ENCODE results near the gene UMODL1. TPM values are rescaled to one million over a fixed set of nuclear protein-coding genes. Genes with fewer than 3 reads are reported as not detected.

UMODL1 gene
- total and polyA plus RNA-seq, 4 donors: 0.10 to 0.28 (median 0.14) TPM; not detected in 1

DNA sequence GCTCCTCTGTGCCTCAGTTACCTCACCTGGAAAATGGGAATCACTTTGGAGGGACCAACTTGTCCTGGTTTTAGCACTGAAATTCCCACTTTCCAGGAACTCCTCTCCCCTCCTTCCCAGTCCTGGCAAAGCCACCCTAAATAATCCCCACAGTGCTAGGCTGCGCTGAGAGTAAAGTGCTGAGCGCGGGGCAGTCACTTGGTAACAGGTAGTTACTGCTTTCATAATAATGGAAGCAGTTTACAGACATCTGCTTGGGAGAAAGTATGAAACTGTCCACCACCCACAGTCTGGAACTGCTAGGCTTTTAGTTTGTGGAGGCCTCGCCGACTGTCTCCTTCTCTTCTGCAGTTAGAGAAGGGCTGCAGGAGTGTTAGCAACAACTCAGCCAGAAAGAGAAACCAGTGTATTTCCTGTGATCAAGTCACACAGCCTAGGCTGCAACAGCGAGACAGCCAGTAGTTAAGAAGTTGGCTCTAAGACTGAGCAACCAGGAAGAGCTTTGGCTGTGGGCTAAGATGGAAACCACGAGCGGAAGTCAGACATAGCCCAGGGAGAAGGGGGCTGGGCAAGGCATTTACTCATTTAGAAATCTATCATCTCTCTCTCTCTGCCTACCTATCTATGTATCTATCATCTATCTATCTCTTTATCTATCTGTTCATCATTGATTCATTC, 117.0 kb downstream of the UMODL1 start:
- no peak overlapping the region for H3K4me3 ChIP-seq
- H3K9ac ChIP-seq (ENCODE audit: insufficient read depth in 1 of 2, low read length in 2 of 2): no peak overlapping the region
- H3K9me3 ChIP-seq (ENCODE audit: control insufficient read depth in 4 of 4, insufficient read depth in 3 of 4, low read length in 3 of 4): peaks cover 0 to 4% (median 0%) of the 10 kb centered on the region in 4 donors
- TF ChIP-seq, protein P1, sequence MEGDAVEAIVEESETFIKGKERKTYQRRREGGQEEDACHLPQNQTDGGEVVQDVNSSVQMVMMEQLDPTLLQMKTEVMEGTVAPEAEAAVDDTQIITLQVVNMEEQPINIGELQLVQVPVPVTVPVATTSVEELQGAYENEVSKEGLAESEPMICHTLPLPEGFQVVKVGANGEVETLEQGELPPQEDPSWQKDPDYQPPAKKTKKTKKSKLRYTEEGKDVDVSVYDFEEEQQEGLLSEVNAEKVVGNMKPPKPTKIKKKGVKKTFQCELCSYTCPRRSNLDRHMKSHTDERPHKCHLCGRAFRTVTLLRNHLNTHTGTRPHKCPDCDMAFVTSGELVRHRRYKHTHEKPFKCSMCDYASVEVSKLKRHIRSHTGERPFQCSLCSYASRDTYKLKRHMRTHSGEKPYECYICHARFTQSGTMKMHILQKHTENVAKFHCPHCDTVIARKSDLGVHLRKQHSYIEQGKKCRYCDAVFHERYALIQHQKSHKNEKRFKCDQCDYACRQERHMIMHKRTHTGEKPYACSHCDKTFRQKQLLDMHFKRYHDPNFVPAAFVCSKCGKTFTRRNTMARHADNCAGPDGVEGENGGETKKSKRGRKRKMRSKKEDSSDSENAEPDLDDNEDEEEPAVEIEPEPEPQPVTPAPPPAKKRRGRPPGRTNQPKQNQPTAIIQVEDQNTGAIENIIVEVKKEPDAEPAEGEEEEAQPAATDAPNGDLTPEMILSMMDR (IDR thresholded peaks at IDR 0.05; ENCODE audit: control extremely low read depth, extremely low read depth): no peak
- ATAC-seq (ENCODE audit: insufficient read depth, low FRiP score) (peak; percentile 67), DNase-seq (peak in 1 of 3 donors; percentile 39)
- peaks cover 0 to 9% (median 0%) of the 10 kb centered on the region in 5 donors for H3K4me1 ChIP-seq (ENCODE audit: control insufficient read depth in 5 of 5, insufficient read depth in 5 of 5, low read length in 5 of 5)
- peak overlapping the region; percentile 27 to 82 for H3K27ac ChIP-seq (ENCODE audit: low read depth in 1 of 2, low read length in 1 of 2)
- no peaks in the 10 kb centered on the region for H3K27me3 ChIP-seq (ENCODE audit: control insufficient read depth in 3 of 3, insufficient read depth in 3 of 3, low read length in 2 of 3)
- 25 to 48% methylated on average over 8 of the region's 8 CpGs for WGBS, 2 donors
- H3K36me3 ChIP-seq (ENCODE audit: control insufficient read depth in 4 of 4, insufficient read depth in 4 of 4, low read length in 4 of 4): no peaks in the 10 kb centered on the region

DNA sequence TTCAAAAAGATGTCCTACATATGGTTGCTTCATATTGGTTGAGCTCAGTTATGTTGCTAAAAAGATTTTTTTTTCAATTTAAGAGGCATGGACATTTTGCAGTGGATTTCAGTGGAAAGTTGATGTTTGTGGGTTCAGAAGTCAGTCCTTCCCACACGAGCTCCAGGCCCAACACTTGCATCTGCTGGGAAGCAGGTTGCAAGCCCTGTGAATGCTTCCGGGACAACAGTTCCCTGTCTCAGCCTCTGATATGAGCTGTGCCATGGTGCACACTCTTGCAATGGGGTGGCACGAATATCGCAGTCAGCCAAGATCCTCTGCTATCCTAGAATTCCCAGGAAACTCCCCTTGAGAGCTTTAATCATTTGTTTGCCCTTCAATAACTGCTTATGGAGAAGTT, 117.5 kb downstream of the UMODL1 start:
- Histone ChIP-seq H3K27ac (ENCODE audit: low read depth in 1 of 2, low read length in 1 of 2) (peak overlapping the region; percentile 27 to 51), H3K4me1 (ENCODE audit: control insufficient read depth in 5 of 5, insufficient read depth in 5 of 5, low read length in 5 of 5) (peaks cover 0 to 5% (median 0%) of the 10 kb centered on the region in 5 donors), H3K9ac (ENCODE audit: insufficient read depth in 1 of 2, low read length in 2 of 2) (no peak overlapping the region), H3K4me3 (no peak overlapping the region), H3K36me3 (ENCODE audit: control insufficient read depth in 4 of 4, insufficient read depth in 4 of 4, low read length in 4 of 4) (no peaks in the 10 kb centered on the region), H3K27me3 (ENCODE audit: control insufficient read depth in 3 of 3, insufficient read depth in 3 of 3, low read length in 2 of 3) (no peaks in the 10 kb centered on the region), H3K9me3 (ENCODE audit: control insufficient read depth in 4 of 4, insufficient read depth in 3 of 4, low read length in 3 of 4) (peaks cover 0 to under 1% (median 0%) of the 10 kb centered on the region in 4 donors)
- DNase-seq: no peak
- no peak for ATAC-seq (ENCODE audit: insufficient read depth, low FRiP score)
- TF ChIP-seq, protein P1 (IDR thresholded peaks at IDR 0.05; ENCODE audit: control extremely low read depth, extremely low read depth): no peak
- 72 to 74% methylated on average over 4 of the region's 4 CpGs for WGBS, 2 donors

DNA sequence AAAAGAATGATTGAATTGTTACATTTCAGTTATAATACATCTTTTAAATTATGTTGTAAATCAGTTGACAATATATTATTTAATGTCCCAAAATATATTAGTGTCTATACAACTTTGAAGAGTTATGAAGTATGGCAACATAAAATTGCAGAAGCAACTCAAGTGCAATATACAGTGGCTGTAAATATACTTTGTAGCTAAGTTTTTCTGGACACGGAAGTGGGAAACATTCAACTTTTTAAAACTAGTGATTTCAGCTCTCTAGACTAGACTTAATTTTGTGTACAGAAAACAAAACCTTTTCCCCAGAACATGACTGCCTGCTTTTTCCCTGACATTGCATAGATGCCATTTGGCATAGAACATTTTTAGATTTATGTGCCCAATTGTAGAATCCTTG, 118.3 kb downstream of the UMODL1 start:
- TF ChIP-seq, protein P1 (IDR thresholded peaks at IDR 0.05; ENCODE audit: control extremely low read depth, extremely low read depth): no peak
- Histone ChIP-seq H3K27ac (ENCODE audit: low read depth in 1 of 2, low read length in 1 of 2) (no peak overlapping the region), H3K9me3 (ENCODE audit: control insufficient read depth in 4 of 4, insufficient read depth in 3 of 4, low read length in 3 of 4) (no peaks in the 10 kb centered on the region), H3K4me1 (ENCODE audit: control insufficient read depth in 5 of 5, insufficient read depth in 5 of 5, low read length in 5 of 5) (peaks cover 0 to 4% (median 0%) of the 10 kb centered on the region in 5 donors), H3K27me3 (ENCODE audit: control insufficient read depth in 3 of 3, insufficient read depth in 3 of 3, low read length in 2 of 3) (no peaks in the 10 kb centered on the region), H3K9ac (ENCODE audit: insufficient read depth in 1 of 2, low read length in 2 of 2) (no peak overlapping the region), H3K36me3 (ENCODE audit: control insufficient read depth in 4 of 4, insufficient read depth in 4 of 4, low read length in 4 of 4) (no peaks in the 10 kb centered on the region), H3K4me3 (no peak overlapping the region)
- ATAC-seq (ENCODE audit: insufficient read depth, low FRiP score) (no peak), DNase-seq (no peak)
- WGBS, 2 donors: 24 to 72% methylated on average over 1 of the region's 1 CpG

Measured in lung (tissue), 12 donors.